NCI-H748 (cell line): Measurements from ENCODE around the gene SMIM12.

ENCODE experiments used
- DNase-seq: peaks from one replicate; lab custom pipeline; 2025; ENCODE audit not compliant: unreplicated experiment; lab: John Stamatoyannopoulos, UW

The SMIM12 gene

DNA sequence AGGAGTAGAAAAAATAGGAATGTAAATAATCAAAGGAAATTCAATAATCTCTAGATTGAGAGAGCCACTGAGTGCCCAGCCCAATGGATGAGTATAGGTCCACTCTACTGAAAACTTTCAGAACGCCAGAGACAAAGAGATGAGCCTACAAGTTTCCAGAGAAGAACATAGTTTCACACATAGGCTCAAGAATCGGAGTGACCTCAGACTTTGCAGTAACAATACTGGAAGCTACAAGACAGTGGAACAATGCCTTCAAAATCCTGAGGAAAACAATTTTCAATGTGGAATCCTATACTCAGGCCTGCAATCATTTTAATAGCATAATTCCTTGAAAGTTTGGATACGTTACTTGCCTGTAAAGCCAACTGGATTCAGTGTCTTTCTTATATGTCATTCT lies 55.8 kb downstream of the SMIM12 start:
- no peak for DNase-seq
